K562 (cell line): ENCODE measurements around the gene HMGA1. TPM values are rescaled to one million over a fixed set of nuclear protein-coding genes. Genes with fewer than 3 reads are reported as not detected.
A peak's percentile ranks its signal among the peaks of the same experiment; 100 is the strongest.

ENCODE experiments used
- ARID1B ChIP-seq: fragments of 450-650 bp; IDR thresholded peaks from 2 replicates; pipeline ENCODE4 v1.6.1; 2016; ENCODE audit warnings: antibody characterized with exemption, mild to moderate bottlenecking, inconsistent platforms
- BRD4 ChIP-seq: fragments of 200-600 bp; sonication (generic); IDR thresholded peaks from 2 replicates; pipeline ENCODE4 v1.6.1; 2017; ENCODE audit warnings: inconsistent platforms
- C11orf30 ChIP-seq: fragments of 450-650 bp; IDR thresholded peaks from 2 replicates; pipeline ENCODE4 v1.6.1; 2016; ENCODE audit warnings: low read depth, mild to moderate bottlenecking
- CBX8 ChIP-seq: fragments of 200-600 bp; sonication (generic); IDR thresholded peaks from 2 replicates; pipeline ENCODE4 v1.6.1; 2012; ENCODE audit warnings: borderline replicate concordance, mixed run types, low read depth, mild to moderate bottlenecking, moderate library complexity, mixed read lengths, low read length, control low read depth, inconsistent platforms; ENCODE audit not compliant: poor library complexity, severe bottlenecking; ENCODE audit errors: extremely low read depth
- CTBP1 ChIP-seq: fragments of 450-650 bp; IDR thresholded peaks from 2 replicates; pipeline ENCODE4 v1.6.1; 2016; ENCODE audit warnings: borderline replicate concordance
- CXXC5 ChIP-seq: fragments of 250-450 bp; sonication (Bioruptor Pico); IDR thresholded peaks from 2 replicates; pipeline ENCODE4 v1.8.0; 2022; ENCODE audit warnings: inconsistent platforms, mild to moderate bottlenecking, moderate library complexity
- HEY1 ChIP-seq: fragments of 250-450 bp; sonication (Bioruptor Pico); IDR thresholded peaks from 2 replicates; pipeline ENCODE4 v1.5.0; 2020; ENCODE audit warnings: mild to moderate bottlenecking, moderate library complexity, borderline replicate concordance
- HLTF ChIP-seq: fragments of 450-650 bp; IDR thresholded peaks from 2 replicates; pipeline ENCODE4 v1.6.1; 2016
- LCOR ChIP-seq: sonication (generic); formaldehyde crosslinking; IDR thresholded peaks from 2 replicates; pipeline ENCODE4 v1.8.0; 2022; ENCODE audit warnings: mild to moderate bottlenecking, missing genetic modification reagents
- MEF2D ChIP-seq: conservative IDR thresholded peaks from 2 replicates; pipeline ENCODE4 v1.6.1; 2016; ENCODE audit warnings: low read depth, missing genetic modification characterization, missing compliant biosample characterization
- NCOA1 ChIP-seq: fragments of 450-650 bp; IDR thresholded peaks from 2 replicates; pipeline ENCODE4 v1.6.1; 2016; ENCODE audit warnings: low read depth
- NCOA6 ChIP-seq: fragments of 450-650 bp; IDR thresholded peaks from 2 replicates; pipeline ENCODE4 v1.6.1; 2017; ENCODE audit warnings: mild to moderate bottlenecking
- PML ChIP-seq: IDR thresholded peaks from 2 replicates; pipeline ENCODE4 v1.6.1; 2012; ENCODE audit warnings: low read length, inconsistent platforms
- PRMT5 ChIP-seq: sonication (generic); formaldehyde crosslinking; IDR thresholded peaks from 2 replicates; pipeline ENCODE4 v1.5.0; 2020; ENCODE audit warnings: missing genetic modification reagents
- RBM14 ChIP-seq: fragments of 200-400 bp; formaldehyde crosslinking; IDR thresholded peaks from 2 replicates; pipeline ENCODE4 v1.6.1; 2018; ENCODE audit warnings: low read depth, mild to moderate bottlenecking, low read length, moderate library complexity, borderline replicate concordance; ENCODE audit not compliant: insufficient read depth
- SMARCE1 ChIP-seq: fragments of 450-650 bp; IDR thresholded peaks from 2 replicates; pipeline ENCODE4 v1.7.1; 2016; ENCODE audit warnings: mild to moderate bottlenecking
- SNRNP70 ChIP-seq: fragments of 200-400 bp; formaldehyde crosslinking; optimal IDR thresholded peaks from 2 replicates; pipeline ENCODE3; 2017; ENCODE audit warnings: low read depth, low read length
- SREBF1 ChIP-seq: fragments of 150-350 bp; IDR thresholded peaks from 2 replicates; pipeline ENCODE4 v1.6.1; 2014; ENCODE audit warnings: antibody characterized with exemption, low read depth, low read length, borderline replicate concordance
- TAF1 ChIP-seq: IDR thresholded peaks from 2 replicates; pipeline ENCODE4 v1.6.1; 2011; ENCODE audit warnings: mild to moderate bottlenecking, low read length, moderate library complexity; ENCODE audit not compliant: insufficient read depth, control insufficient read depth, severe bottlenecking; ENCODE audit errors: extremely low read depth
- TAF9B ChIP-seq: fragments of 450-650 bp; IDR thresholded peaks from 2 replicates; pipeline ENCODE4 v1.6.1; 2018; ENCODE audit warnings: mild to moderate bottlenecking; ENCODE audit not compliant: partially characterized antibody
- TRIM24 ChIP-seq, 2 experiments: fragments of 450-650 bp; IDR thresholded peaks; 2 replicates each; pipeline ENCODE4 v1.6.1; 2016
- ZFP30 ChIP-seq: fragments of 250-450 bp; sonication (Bioruptor Pico); IDR thresholded peaks from 2 replicates; pipeline ENCODE4 v1.8.0; 2022; ENCODE audit warnings: moderate library complexity, mild to moderate bottlenecking, inconsistent platforms, borderline replicate concordance
- ZFX ChIP-seq: sonication (generic); formaldehyde crosslinking; IDR thresholded peaks from 2 replicates; pipeline ENCODE4 v1.8.0; 2022; ENCODE audit warnings: mild to moderate bottlenecking, missing genetic modification reagents, moderate library complexity
- ZNF133 ChIP-seq: fragments of 250-450 bp; sonication (Bioruptor Pico); IDR thresholded peaks from 2 replicates; pipeline ENCODE4 v1.4.0; 2020; ENCODE audit warnings: mild to moderate bottlenecking
- ZNF431 ChIP-seq: sonication (generic); formaldehyde crosslinking; IDR thresholded peaks from 2 replicates; pipeline ENCODE4 v1.8.0; 2022; ENCODE audit warnings: mild to moderate bottlenecking, missing genetic modification reagents
- ZNF445 ChIP-seq: fragments of 250-450 bp; sonication (Bioruptor Pico); IDR thresholded peaks from 2 replicates; pipeline ENCODE4 v1.4.0; 2020; ENCODE audit warnings: low read depth, mild to moderate bottlenecking, moderate library complexity
- ZNF507 ChIP-seq: conservative IDR thresholded peaks from 2 replicates; pipeline ENCODE4 v1.6.1; 2017; ENCODE audit warnings: missing genetic modification characterization, missing compliant biosample characterization
- polyA plus RNA-seq, 8 experiments: library from polyadenylated mRNA; depleted of rRNA in 4 of 8; stranded (reverse) in 5 of 8; unstranded in 3 of 8; fragments of >200 nt; fragmentation: Nextera tagmentation in 2 of 8; fragmentation: Illumina TruSeq in 1 of 8; extraction: Ambion mirVana in 2 of 8; extraction: Trizol in 1 of 8; gene quantifications; 2 replicates each; pipeline versions ENCODE4 v1.2.1 to v1.2.3, GENCODE V29; 2011 to 2014; ENCODE audit warnings: inconsistent platforms in 1 of 8, missing spikeins in 1 of 8
- total RNA-seq, 7 experiments: library from RNA; depleted of rRNA in 6 of 7; stranded (reverse); fragments of >200 nt in 6 of 7; fragmentation: Illumina TruSeq in 2 of 7; extraction: Trizol in 2 of 7; gene quantifications; 2 replicates each; pipeline versions ENCODE4 v1.2.1 to v1.2.3, GENCODE V29; 2011 to 2021; ENCODE audit warnings: low replicate concordance in 1 of 7
- TF ChIP-seq, protein P1 (sequence below): sonication (generic); formaldehyde crosslinking; IDR thresholded peaks from 2 replicates; pipeline ENCODE4 v1.8.0; 2022; ENCODE audit warnings: mild to moderate bottlenecking, missing genetic modification reagents
- TF ChIP-seq, protein P2 (sequence below), 2 experiments: fragments of 450-650 bp; IDR thresholded peaks; 2 replicates each; pipeline ENCODE4 v1.6.1; 2016
- TF ChIP-seq, protein P3 (sequence below), 2 experiments: fragments of 450-650 bp; conservative IDR thresholded peaks; 2 replicates each; pipeline ENCODE4 v1.6.1; 2017; ENCODE audit warnings: mild to moderate bottlenecking in 2 of 2, moderate library complexity in 2 of 2

The HMGA1 gene
- total and polyA plus RNA-seq, 9 of the 15 experiments (the other 6 are each of a cell fraction or from before 2014, with no cell fraction given): 27.8 to 1,947 (median 594) TPM

DNA sequence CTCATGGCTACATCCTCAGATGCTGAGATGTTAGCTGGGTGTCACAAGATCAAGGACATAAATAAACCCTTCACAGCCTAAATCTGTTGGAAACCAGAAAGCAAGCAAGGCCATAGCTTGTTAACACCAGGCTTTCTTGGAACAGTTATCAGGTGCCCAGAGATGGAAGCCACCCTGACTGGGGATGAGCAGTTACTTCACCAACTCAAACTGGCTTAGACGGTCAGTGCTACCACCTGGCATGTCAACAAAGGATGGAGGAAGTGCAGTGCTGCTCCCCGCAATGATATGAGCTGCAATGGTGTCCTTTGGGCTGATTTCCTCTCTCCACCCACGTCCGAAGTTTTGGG, 41.1 kb downstream of the HMGA1 start (continued):
- TF ChIP-seq ZNF445: no peak
- no peak for TF ChIP-seq TAF9B
- no peak for TF ChIP-seq SMARCE1
- TF ChIP-seq NCOA1: no peak
- TF ChIP-seq ZFX (CRISPR knock-in tag): no peak
- TF ChIP-seq PRMT5 (CRISPR knock-in tag): no peak
- TF ChIP-seq, protein P1, sequence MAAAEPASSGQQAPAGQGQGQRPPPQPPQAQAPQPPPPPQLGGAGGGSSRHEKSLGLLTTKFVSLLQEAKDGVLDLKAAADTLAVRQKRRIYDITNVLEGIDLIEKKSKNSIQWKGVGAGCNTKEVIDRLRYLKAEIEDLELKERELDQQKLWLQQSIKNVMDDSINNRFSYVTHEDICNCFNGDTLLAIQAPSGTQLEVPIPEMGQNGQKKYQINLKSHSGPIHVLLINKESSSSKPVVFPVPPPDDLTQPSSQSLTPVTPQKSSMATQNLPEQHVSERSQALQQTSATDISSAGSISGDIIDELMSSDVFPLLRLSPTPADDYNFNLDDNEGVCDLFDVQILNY (CRISPR knock-in tag): no peak
- no peak for TF ChIP-seq HEY1 (CRISPR knock-in tag)
- TF ChIP-seq ARID1B: no peak
- TF ChIP-seq C11orf30: no peak
- TF ChIP-seq ZNF431 (CRISPR knock-in tag): no peak
- 0 out of 2 replicates have a peak, but pooled peaks have one; percentile 15 for TF ChIP-seq PML
- no peak for TF ChIP-seq SREBF1
- no peak for TF ChIP-seq CXXC5 (CRISPR knock-in tag)
- TF ChIP-seq ZNF507 (tag): no peak
- TF ChIP-seq, protein P2, sequence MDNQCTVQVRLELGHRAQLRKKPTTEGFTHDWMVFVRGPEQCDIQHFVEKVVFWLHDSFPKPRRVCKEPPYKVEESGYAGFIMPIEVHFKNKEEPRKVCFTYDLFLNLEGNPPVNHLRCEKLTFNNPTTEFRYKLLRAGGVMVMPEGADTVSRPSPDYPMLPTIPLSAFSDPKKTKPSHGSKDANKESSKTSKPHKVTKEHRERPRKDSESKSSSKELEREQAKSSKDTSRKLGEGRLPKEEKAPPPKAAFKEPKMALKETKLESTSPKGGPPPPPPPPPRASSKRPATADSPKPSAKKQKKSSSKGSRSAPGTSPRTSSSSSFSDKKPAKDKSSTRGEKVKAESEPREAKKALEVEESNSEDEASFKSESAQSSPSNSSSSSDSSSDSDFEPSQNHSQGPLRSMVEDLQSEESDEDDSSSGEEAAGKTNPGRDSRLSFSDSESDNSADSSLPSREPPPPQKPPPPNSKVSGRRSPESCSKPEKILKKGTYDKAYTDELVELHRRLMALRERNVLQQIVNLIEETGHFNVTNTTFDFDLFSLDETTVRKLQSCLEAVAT (IDR thresholded peaks at IDR 0.05): no peak
- TF ChIP-seq RBM14: no peak
- TF ChIP-seq LCOR: no peak
- TF ChIP-seq TAF1: no peak
- TF ChIP-seq TRIM24 (IDR thresholded peaks at IDR 0.05): no peak
- TF ChIP-seq HLTF: no peak
- no peak for TF ChIP-seq NCOA6
- TF ChIP-seq SNRNP70: no peak
- no peak for TF ChIP-seq ZFP30 (CRISPR knock-in tag)
- TF ChIP-seq, protein P3, sequence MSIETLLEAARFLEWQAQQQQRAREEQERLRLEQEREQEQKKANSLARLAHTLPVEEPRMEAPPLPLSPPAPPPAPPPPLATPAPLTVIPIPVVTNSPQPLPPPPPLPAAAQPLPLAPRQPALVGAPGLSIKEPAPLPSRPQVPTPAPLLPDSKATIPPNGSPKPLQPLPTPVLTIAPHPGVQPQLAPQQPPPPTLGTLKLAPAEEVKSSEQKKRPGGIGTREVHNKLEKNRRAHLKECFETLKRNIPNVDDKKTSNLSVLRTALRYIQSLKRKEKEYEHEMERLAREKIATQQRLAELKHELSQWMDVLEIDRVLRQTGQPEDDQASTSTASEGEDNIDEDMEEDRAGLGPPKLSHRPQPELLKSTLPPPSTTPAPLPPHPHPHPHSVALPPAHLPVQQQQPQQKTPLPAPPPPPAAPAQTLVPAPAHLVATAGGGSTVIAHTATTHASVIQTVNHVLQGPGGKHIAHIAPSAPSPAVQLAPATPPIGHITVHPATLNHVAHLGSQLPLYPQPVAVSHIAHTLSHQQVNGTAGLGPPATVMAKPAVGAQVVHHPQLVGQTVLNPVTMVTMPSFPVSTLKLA (conservative IDR thresholded peaks at IDR 0.05): peak in 1 of 2 experiments; percentile 40; a peak in 1 of 4 replicates
- peak; percentile 9; the same call in 1 of the 2 replicates for TF ChIP-seq CTBP1
- no peak for TF ChIP-seq MEF2D (tag)
- TF ChIP-seq BRD4: no peak
- TF ChIP-seq ZNF133 (CRISPR knock-in tag): no peak
- no peak for TF ChIP-seq CBX8
